OCI-LY3 (cell line): ENCODE results near the gene PAIP2.

Experiments used
- H2AFZ ChIP-seq: fragments of 200-600, 300-600 bp; shearing (Covaris generic); 2 replicates; pipeline ENCODE4 v1.6.0; 2014; ENCODE audit warnings: antibody characterized with exemption, low read depth, low read length
- H3K27ac ChIP-seq: fragments of 200-600, 300-600 bp; sonication (generic); 2 replicates; pipeline ENCODE4 v1.5.1; 2014; ENCODE audit warnings: mild to moderate bottlenecking, low read length, moderate library complexity, mixed read lengths
- H3K27me3 ChIP-seq: fragments of 200-600, 300-600 bp; sonication (generic); 2 replicates; pipeline ENCODE4 v1.6.1; 2014; ENCODE audit warnings: low read depth, low read length, mixed read lengths
- H3K36me3 ChIP-seq: fragments of 200-600, 300-600 bp; sonication (generic); replicated peaks from 2 replicates; pipeline ENCODE3; 2014; ENCODE audit warnings: low read depth, low read length, mixed read lengths
- H3K4me1 ChIP-seq: fragments of 300-600, 200-600 bp; sonication (generic); 2 replicates; pipeline ENCODE4 v1.6.1; 2014; ENCODE audit warnings: low read length, mixed read lengths
- H3K4me2 ChIP-seq: fragments of 200-600, 300-600 bp; sonication (generic); 2 replicates; pipeline ENCODE4 v1.6.1; 2014; ENCODE audit warnings: low read length, mixed read lengths
- H3K4me3 ChIP-seq: fragments of 300-600, 200-600 bp; sonication (generic); 2 replicates; pipeline ENCODE4 v1.5.1; 2014; ENCODE audit warnings: antibody characterized with exemption, mild to moderate bottlenecking, low read length, moderate library complexity
- H3K79me2 ChIP-seq: fragments of 300-600, 200-600 bp; shearing (Covaris generic); 2 replicates; pipeline ENCODE4 v1.6.1; 2014; ENCODE audit warnings: mild to moderate bottlenecking, low read length, mixed read lengths
- H3K9ac ChIP-seq: fragments of 300-600, 200-600 bp; shearing (Covaris generic); 2 replicates; pipeline ENCODE4 v1.6.0; 2014; ENCODE audit warnings: mild to moderate bottlenecking, low read length, moderate library complexity
- H3K9me3 ChIP-seq: fragments of 200-600, 300-600 bp; shearing (Covaris generic); 2 replicates; pipeline ENCODE4 v1.6.1; 2014; ENCODE audit warnings: low read length, mixed read lengths; ENCODE audit not compliant: insufficient read depth
- H4K20me1 ChIP-seq: fragments of 200-600, 300-600 bp; sonication (generic); 2 replicates; pipeline ENCODE4 v1.6.1; 2016; ENCODE audit warnings: low read length, mixed read lengths; ENCODE audit not compliant: insufficient read depth
- CTCF ChIP-seq: fragments of 200-600, 300-600 bp; sonication (generic); IDR thresholded peaks from 2 replicates; pipeline ENCODE4 v1.5.1; 2014; ENCODE audit warnings: antibody characterized with exemption, low read length, low read depth
- EZH2phosphoT487 ChIP-seq: fragments of 200-600 bp; shearing (Covaris generic); IDR thresholded peaks from 2 replicates; pipeline ENCODE4 v1.6.1; 2018; ENCODE audit warnings: antibody characterized with exemption, mixed run types, low read depth

PAIP2 gene

GRCh38 chr5:139296862-139297326, 44.8 kb upstream of the PAIP2 start:
- Histone ChIP-seq H3K4me3 (no peak overlapping the region), H3K27me3 (no peaks in the 10 kb centered on the region), H3K36me3 (peaks cover 18% of the 10 kb centered on the region), H3K9me3 (no peaks in the 10 kb centered on the region), H3K27ac (no peak overlapping the region), H3K9ac (no peak overlapping the region), H3K4me1 (peaks cover 42% of the 10 kb centered on the region), H2AFZ (no peak overlapping the region), H3K79me2 (peaks cover 88% of the 10 kb centered on the region), H3K4me2 (no peak overlapping the region), H4K20me1 (peaks cover 74% of the 10 kb centered on the region)
- TF ChIP-seq CTCF (no peak), EZH2phosphoT487 (no peak)

GRCh38 chr5:139297439-139298133, 44.1 kb upstream of the PAIP2 start:
- Histone ChIP-seq H3K27ac (no peak overlapping the region), H3K4me2 (no peak overlapping the region), H3K79me2 (peaks cover 95% of the 10 kb centered on the region), H3K27me3 (no peaks in the 10 kb centered on the region), H2AFZ (no peak overlapping the region), H3K4me1 (peaks cover 46% of the 10 kb centered on the region), H4K20me1 (peaks cover 80% of the 10 kb centered on the region), H3K36me3 (peaks cover 18% of the 10 kb centered on the region), H3K9me3 (no peaks in the 10 kb centered on the region), H3K4me3 (no peak overlapping the region), H3K9ac (no peak overlapping the region)
- TF ChIP-seq CTCF (no peak), EZH2phosphoT487 (no peak)

GRCh38 chr5:139298242-139298641, 43.4 kb upstream of the PAIP2 start:
- Histone ChIP-seq H3K27ac (no peak overlapping the region), H3K4me3 (no peak overlapping the region), H3K4me1 (peaks cover 48% of the 10 kb centered on the region)

GRCh38 chr5:139299486-139299885, 42.2 kb upstream of the PAIP2 start:
- H4K20me1 ChIP-seq, result peaks cover 99% of the 10 kb centered on the region

More at GRCh38 chr5:139298242-139298641, 43.4 kb upstream of the PAIP2 start:
- no peaks in the 10 kb centered on the region for H3K9me3 ChIP-seq
- no peak overlapping the region for H3K4me2 ChIP-seq
- H3K9ac ChIP-seq, result no peak overlapping the region
- peaks cover 87% of the 10 kb centered on the region for H4K20me1 ChIP-seq
- peaks cover 100% of the 10 kb centered on the region for H3K79me2 ChIP-seq
- no peak overlapping the region for H2AFZ ChIP-seq
- H3K36me3 ChIP-seq, result peaks cover 18% of the 10 kb centered on the region
- TF ChIP-seq CTCF (no peak), EZH2phosphoT487 (no peak)
- no peaks in the 10 kb centered on the region for H3K27me3 ChIP-seq

More at GRCh38 chr5:139299486-139299885, 42.2 kb upstream of the PAIP2 start:
- H3K36me3 ChIP-seq, result peaks cover 18% of the 10 kb centered on the region
- no peak overlapping the region for H3K9ac ChIP-seq
- no peak overlapping the region for H3K27ac ChIP-seq
- H3K27me3 ChIP-seq, result no peaks in the 10 kb centered on the region
- H3K4me1 ChIP-seq, result peaks cover 48% of the 10 kb centered on the region
- no peak for TF ChIP-seq EZH2phosphoT487
- no peak for TF ChIP-seq CTCF
- H3K4me3 ChIP-seq, result no peak overlapping the region
- H3K4me2 ChIP-seq, result no peak overlapping the region
- H3K79me2 ChIP-seq, result peaks cover 100% of the 10 kb centered on the region
- no peaks in the 10 kb centered on the region for H3K9me3 ChIP-seq
- H2AFZ ChIP-seq, result no peak overlapping the region
